ENCODE data around the gene CCDC40.

The CCDC40 gene

GRCh38 chr17:79995696-79996095, 40.7 kb upstream of the CCDC40 start:
- Histone ChIP-seq H3K27me3 (ENCODE audit: control insufficient read depth, insufficient read depth, low read length) (no peaks in the 10 kb centered on the region), H3K4me3 (ENCODE audit: low read depth, low read length) (no peak overlapping the region), H2AFZ (no peak overlapping the region), H3K27ac (no peak overlapping the region), H3K36me3 (ENCODE audit: control insufficient read depth, insufficient read depth, low read length) (no peaks in the 10 kb centered on the region), H3K4me1 (peaks cover 16% of the 10 kb centered on the region), H3K4me2 (ENCODE audit: low read length) (no peak overlapping the region), H3K9me3 (ENCODE audit: control insufficient read depth, low read length) (no peaks in the 10 kb centered on the region), H3K9ac (no peak overlapping the region), H3K79me2 (peaks cover 2% of the 10 kb centered on the region)
- no peak for TF ChIP-seq CTCF (IDR thresholded peaks at IDR 0.05)

GRCh38 chr17:79996291-79996690, 40.2 kb upstream of the CCDC40 start:
- no peak overlapping the region for H2AFZ ChIP-seq
- H3K9ac ChIP-seq = no peak overlapping the region
- peaks cover 16% of the 10 kb centered on the region for H3K4me1 ChIP-seq
- H3K4me3 ChIP-seq (ENCODE audit: low read depth, low read length) = no peak overlapping the region
- H3K27me3 ChIP-seq (ENCODE audit: control insufficient read depth, insufficient read depth, low read length) = no peaks in the 10 kb centered on the region
- H3K36me3 ChIP-seq (ENCODE audit: control insufficient read depth, insufficient read depth, low read length) = no peaks in the 10 kb centered on the region
- H3K9me3 ChIP-seq (ENCODE audit: control insufficient read depth, low read length) = no peaks in the 10 kb centered on the region
- H3K27ac ChIP-seq = no peak overlapping the region
- TF ChIP-seq CTCF (IDR thresholded peaks at IDR 0.05) = no peak
- H3K79me2 ChIP-seq = no peaks in the 10 kb centered on the region
- H3K4me2 ChIP-seq (ENCODE audit: low read length) = no peak overlapping the region

GRCh38 chr17:79997011-79997660, 39.3 kb upstream of the CCDC40 start:
- Histone ChIP-seq H3K4me3 (ENCODE audit: low read depth, low read length) (no peak overlapping the region), H2AFZ (no peak overlapping the region), H3K27me3 (ENCODE audit: control insufficient read depth, insufficient read depth, low read length) (no peaks in the 10 kb centered on the region), H3K27ac (no peak overlapping the region), H3K9me3 (ENCODE audit: control insufficient read depth, low read length) (no peaks in the 10 kb centered on the region), H3K4me1 (peaks cover 13% of the 10 kb centered on the region), H3K79me2 (no peaks in the 10 kb centered on the region), H3K36me3 (ENCODE audit: control insufficient read depth, insufficient read depth, low read length) (no peaks in the 10 kb centered on the region), H3K9ac (no peak overlapping the region), H3K4me2 (ENCODE audit: low read length) (no peak overlapping the region)
- TF ChIP-seq CTCF (IDR thresholded peaks at IDR 0.05) = no peak

GRCh38 chr17:80000136-80000535, 36.3 kb upstream of the CCDC40 start:
- H3K36me3 ChIP-seq (ENCODE audit: control insufficient read depth, insufficient read depth, low read length) = no peaks in the 10 kb centered on the region
- no peak overlapping the region for H3K9ac ChIP-seq
- no peaks in the 10 kb centered on the region for H3K4me1 ChIP-seq
- H3K9me3 ChIP-seq (ENCODE audit: control insufficient read depth, low read length) = no peaks in the 10 kb centered on the region
- no peaks in the 10 kb centered on the region for H3K27me3 ChIP-seq (ENCODE audit: control insufficient read depth, insufficient read depth, low read length)
- no peak overlapping the region for H3K4me3 ChIP-seq (ENCODE audit: low read depth, low read length)
- H3K4me2 ChIP-seq (ENCODE audit: low read length) = no peak overlapping the region
- H3K79me2 ChIP-seq = peaks cover 8% of the 10 kb centered on the region
- H2AFZ ChIP-seq = no peak overlapping the region
- TF ChIP-seq CTCF (IDR thresholded peaks at IDR 0.05) = no peak
- H3K27ac ChIP-seq = no peak overlapping the region
